HCT116 (cell line): ENCODE results near the gene FATE1. TPM values are rescaled to one million over a fixed set of nuclear protein-coding genes. Genes with fewer than 3 reads are reported as not detected.

ENCODE experiments used
- ATAC-seq: fragments of 200-7000 bp; cut with Tn5 transposase; 2 replicates; pipeline ENCODE4 v1.9.1; 2020; ENCODE audit warnings: mild to moderate bottlenecking, moderate library complexity
- BruUV-seq: library from RNA; stranded (reverse); fragments of 400-500 nt; replicated peaks from 2 replicates; lab custom pipeline; 2021; lab: Mats Ljungman, UMichigan
- CTCF ChIA-PET: fragments of 300-600 bp; sonication (Branson Sonifier 250); formaldehyde crosslinking; loops from one replicate; lab custom pipeline; 2021; ENCODE audit warnings: antibody characterized with exemption; lab: Charles Lee
- POLR2A ChIA-PET: fragments of 300-600, 350-600 bp; sonication (Branson Sonifier 250); formaldehyde crosslinking; loops from one replicate; lab custom pipeline; 2021; ENCODE audit warnings: antibody characterized with exemption; lab: Charles Lee
- RAD21 ChIA-PET, 2 experiments: fragments of 300-600 bp; sonication (Branson Sonifier 250); formaldehyde crosslinking; loops; one replicate each; lab custom pipeline; 2023; ENCODE audit warnings: low total read pairs in 2 of 2; ENCODE audit not compliant: uncharacterized antibody in 2 of 2, unreplicated experiment in 2 of 2, low non-redundant PET in 1 of 2; lab: Charles Lee
- DNase-seq: peaks from one replicate; pipeline ENCODE4 v3.0.0-alpha.2; 2010; ENCODE audit warnings: low read depth, low spot score
- H2AFZ ChIP-seq: fragments of 200-600 bp; shearing (Covaris generic), sonication (generic); 2 replicates; pipeline ENCODE4 v1.6.1; 2017; ENCODE audit warnings: low read depth, mixed run types, mixed read lengths, antibody characterized with exemption, low read length; ENCODE audit not compliant: poor library complexity, severe bottlenecking
- H3K27ac ChIP-seq: 2 replicates; pipeline ENCODE4 v1.5.1; 2012; ENCODE audit warnings: low read depth, low read length
- H3K27me3 ChIP-seq: fragments of 200-600 bp; sonication (generic); 2 replicates; pipeline ENCODE4 v1.6.1; 2016; ENCODE audit warnings: mixed run types, low read length, mixed read lengths; ENCODE audit not compliant: insufficient read depth
- H3K36me3 ChIP-seq, 2 experiments: fragments of 200-500 bp in 1 of 2; fragments of 200-600 bp in 1 of 2; sonication (Bioruptor generic) in 1 of 2; sonication (generic) in 1 of 2; 2 replicates each; pipeline versions ENCODE4 v1.5.1 to v1.6.1; 2014 to 2016; ENCODE audit warnings: low read length in 2 of 2, inconsistent platforms in 1 of 2, mixed read lengths in 1 of 2, mixed run types in 1 of 2; ENCODE audit not compliant: insufficient read depth in 2 of 2, control insufficient read depth in 1 of 2
- H3K4me1 ChIP-seq, 2 experiments: fragments of 200-600 bp in 1 of 2; sonication (generic) in 1 of 2; 2 replicates each; pipeline versions ENCODE4 v1.5.1 to v1.6.1; 2012 to 2017; ENCODE audit warnings: low read length in 2 of 2, inconsistent platforms in 1 of 2, mild to moderate bottlenecking in 1 of 2, mixed read lengths in 1 of 2, mixed run types in 1 of 2, moderate library complexity in 1 of 2; ENCODE audit not compliant: insufficient read depth in 2 of 2, control insufficient read depth in 1 of 2
- H3K4me2 ChIP-seq: fragments of 200-600 bp; sonication (generic); 2 replicates; pipeline ENCODE4 v1.6.1; 2017; ENCODE audit warnings: mixed run types, low read length, mixed read lengths
- H3K4me3 ChIP-seq, 2 experiments: fragments of 200-600 bp in 1 of 2; sonication (generic) in 1 of 2; replicated peaks in 1 of 2; 2 replicates each; pipeline ENCODE4 v1.5.1; 2011 to 2016; ENCODE audit warnings: low read length in 2 of 2, control low read depth in 1 of 2, low read depth in 1 of 2, mild to moderate bottlenecking in 1 of 2, mixed read lengths in 1 of 2, mixed run types in 1 of 2
- H3K79me2 ChIP-seq: fragments of 200-600 bp; sonication (generic); 2 replicates; pipeline ENCODE4 v1.6.1; 2017; ENCODE audit warnings: mild to moderate bottlenecking, mixed run types, low read length, moderate library complexity, mixed read lengths; ENCODE audit not compliant: insufficient read depth
- H3K9ac ChIP-seq: fragments of 200-600 bp; sonication (generic); 2 replicates; pipeline ENCODE4 v1.6.1; 2016; ENCODE audit warnings: low read length, mixed read lengths
- H3K9me2 ChIP-seq: fragments of 200-600 bp; sonication (generic), shearing (Covaris generic); 2 replicates; pipeline ENCODE4 v1.6.1; 2017; ENCODE audit warnings: mixed run types, mild to moderate bottlenecking, moderate library complexity; ENCODE audit not compliant: insufficient read depth
- H3K9me3 ChIP-seq, 2 experiments: fragments of 200-500 bp in 1 of 2; fragments of 200-600 bp in 1 of 2; sonication (Bioruptor generic) in 1 of 2; sonication (generic) in 1 of 2; 2 replicates each; pipeline ENCODE4 v1.6.1; 2014 to 2017; ENCODE audit warnings: low read length in 2 of 2, mixed read lengths in 2 of 2, inconsistent platforms in 1 of 2, low read depth in 1 of 2, mild to moderate bottlenecking in 1 of 2, mixed run types in 1 of 2, moderate library complexity in 1 of 2; ENCODE audit not compliant: control insufficient read depth in 1 of 2, insufficient read depth in 1 of 2
- H4K20me1 ChIP-seq: fragments of 200-600 bp; sonication (generic), shearing (Covaris generic); 2 replicates; pipeline ENCODE4 v1.6.1; 2017; ENCODE audit warnings: mixed run types, mild to moderate bottlenecking, moderate library complexity; ENCODE audit not compliant: insufficient read depth
- ATF3 ChIP-seq: IDR thresholded peaks from 2 replicates; pipeline ENCODE4 v1.6.1; 2012
- ELF1 ChIP-seq: IDR thresholded peaks from 2 replicates; pipeline ENCODE4 v1.6.1; 2012; ENCODE audit warnings: low read depth, borderline replicate concordance
- EZH2 ChIP-seq: fragments of 200-600 bp; sonication (generic); IDR thresholded peaks from 2 replicates; pipeline ENCODE4 v1.6.1; 2017; ENCODE audit warnings: antibody characterized with exemption, mixed run types
- JUND ChIP-seq: IDR thresholded peaks from 2 replicates; pipeline ENCODE4 v1.6.1; 2012
- MAX ChIP-seq: IDR thresholded peaks from 2 replicates; pipeline ENCODE4 v1.6.1; 2012
- POLR2A ChIP-seq: IDR thresholded peaks from 2 replicates; pipeline ENCODE4 v1.7.0; 2011; ENCODE audit warnings: borderline replicate concordance; ENCODE audit not compliant: insufficient read depth, insufficient read length; ENCODE audit errors: extremely low read depth
- POLR2AphosphoS5 ChIP-seq: IDR thresholded peaks from 2 replicates; pipeline ENCODE4 v1.6.1; 2011; ENCODE audit warnings: mild to moderate bottlenecking, low read depth, low read length, moderate library complexity
- RAD21 ChIP-seq: IDR thresholded peaks from 2 replicates; pipeline ENCODE4 v1.6.1; 2012; ENCODE audit warnings: low read depth, mild to moderate bottlenecking
- SRF ChIP-seq: IDR thresholded peaks from 2 replicates; pipeline ENCODE4 v1.6.1; 2012; ENCODE audit warnings: low read depth
- TCF7L2 ChIP-seq: IDR thresholded peaks from 2 replicates; pipeline ENCODE4 v1.7.0; 2011; ENCODE audit warnings: borderline replicate concordance, inconsistent platforms; ENCODE audit not compliant: insufficient read depth, insufficient read length; ENCODE audit errors: extremely low read depth
- YY1 ChIP-seq: IDR thresholded peaks from 2 replicates; pipeline ENCODE4 v1.6.1; 2011; ENCODE audit warnings: low read length, low read depth, moderate library complexity, mild to moderate bottlenecking; ENCODE audit not compliant: insufficient replicate concordance; ENCODE audit errors: extremely low read depth
- ZBTB33 ChIP-seq: IDR thresholded peaks from 2 replicates; pipeline ENCODE4 v1.6.1; 2011; ENCODE audit warnings: mild to moderate bottlenecking, low read length, moderate library complexity; ENCODE audit not compliant: insufficient replicate concordance; ENCODE audit errors: extremely low read depth
- ZFX ChIP-seq: fragments of 450-650 bp; IDR thresholded peaks from 2 replicates; pipeline ENCODE4 v1.6.1; 2017
- ZNF274 ChIP-seq: fragments of 200-500 bp; sonication (Bioruptor generic); IDR thresholded peaks from 2 replicates; pipeline ENCODE4 v1.6.1; 2014; ENCODE audit warnings: mild to moderate bottlenecking, low read depth, low read length, inconsistent platforms
- intact Hi-C: fragments of 100-400 bp; cut with micrococcal nuclease; formaldehyde crosslinking; loops from 2 replicates; pipeline ENCODE4 v1.10.0; 2022
- total RNA-seq: library from RNA; stranded (reverse); gene quantifications from one replicate; pipeline ENCODE4 v1.2.1, GENCODE V29; 2021; ENCODE audit not compliant: unreplicated experiment

FATE1 gene
- total RNA-seq, 1 experiment from 2014 or later: not detected

GRCh38 chrX:151759041-151759708 lies 43.3 kb downstream of the FATE1 start (continued):
- TF ChIP-seq ZBTB33 (no peak), POLR2A (no peak), SRF (no peak), YY1 (no peak), TCF7L2 (no peak), MAX (no peak), ZFX (no peak), POLR2AphosphoS5 (no peak), JUND (no peak), ELF1 (no peak), ZNF274 (no peak), ATF3 (no peak), EZH2 (no peak)

- H3K9me3 ChIP-seq: no peaks in the 10 kb centered on the region
- RAD21 ChIA-PET: no interaction called here
- H4K20me1 ChIP-seq: no peaks in the 10 kb centered on the region
- no peak overlapping the region for H3K9ac ChIP-seq
- CTCF ChIA-PET: no interaction called here
- no peak overlapping the region for H2AFZ ChIP-seq
- H3K4me3 ChIP-seq: no peak overlapping the region
- H3K9me2 ChIP-seq: no peaks in the 10 kb centered on the region
- DNase-seq (no peak), ATAC-seq (no peak)
- H3K4me2 ChIP-seq: no peak overlapping the region
- H3K36me3 ChIP-seq: no peaks in the 10 kb centered on the region
- no peaks in the 10 kb centered on the region for H3K4me1 ChIP-seq
- no peaks in the 10 kb centered on the region for H3K79me2 ChIP-seq
- intact Hi-C loops: no loop called here
- H3K27me3 ChIP-seq: no peaks in the 10 kb centered on the region
- no TSS peak for BruUV-seq
- POLR2A ChIA-PET: no interaction called here
- no peak overlapping the region for H3K27ac ChIP-seq
- TF ChIP-seq SRF (no peak), ATF3 (no peak), RAD21 (peak; percentile 13; the same call in 1 of the 2 replicates)
These were observed 47.0 kb downstream of the FATE1 start for GRCh38 chrX:151762802-151763201.
